Measurements from ENCODE around the gene PSRC1. TPM values are rescaled to one million over a fixed set of nuclear protein-coding genes. Genes with fewer than 3 reads are reported as not detected.

PSRC1 gene
- total and polyA plus RNA-seq, 2 experiments from 2014 or later, result 55.0 to 61.1 TPM

DNA sequence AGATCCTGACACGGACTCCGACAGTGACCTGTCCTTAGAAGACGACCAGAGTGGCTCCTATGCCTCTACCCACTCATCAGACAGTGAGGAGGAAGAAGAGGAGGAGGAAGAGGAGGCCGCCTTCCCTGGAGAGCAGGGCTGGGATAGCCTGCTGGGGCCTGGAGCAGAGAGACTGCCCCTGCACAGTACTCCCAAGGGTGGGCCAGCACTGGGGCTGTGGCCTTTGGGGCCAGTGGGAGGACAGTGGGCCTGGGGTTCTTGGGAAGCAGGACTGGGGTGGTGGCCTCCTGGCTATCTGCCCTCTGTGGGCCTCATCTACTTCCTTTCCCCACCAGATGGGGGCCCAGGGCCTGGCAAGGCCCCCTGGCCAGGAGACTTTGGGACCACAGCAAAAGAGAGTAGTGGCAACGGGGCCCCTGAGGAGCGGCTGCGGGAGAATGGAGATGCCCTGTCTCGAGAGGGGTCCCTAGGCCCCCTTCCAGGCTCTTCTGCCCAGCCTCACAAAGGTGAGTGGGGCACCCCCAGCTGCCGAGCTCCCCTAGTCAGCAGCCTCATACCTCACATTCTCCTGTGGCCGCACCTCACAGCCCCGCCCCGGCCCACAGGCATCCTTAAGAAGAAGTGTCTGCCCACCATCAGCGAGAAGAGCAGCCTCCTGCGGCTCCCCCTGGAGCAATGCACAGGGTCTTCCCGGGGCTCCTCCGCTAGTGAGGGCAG, 10.0 kb downstream of the PSRC1 start (continued):
- TF ChIP-seq, protein P1, sequence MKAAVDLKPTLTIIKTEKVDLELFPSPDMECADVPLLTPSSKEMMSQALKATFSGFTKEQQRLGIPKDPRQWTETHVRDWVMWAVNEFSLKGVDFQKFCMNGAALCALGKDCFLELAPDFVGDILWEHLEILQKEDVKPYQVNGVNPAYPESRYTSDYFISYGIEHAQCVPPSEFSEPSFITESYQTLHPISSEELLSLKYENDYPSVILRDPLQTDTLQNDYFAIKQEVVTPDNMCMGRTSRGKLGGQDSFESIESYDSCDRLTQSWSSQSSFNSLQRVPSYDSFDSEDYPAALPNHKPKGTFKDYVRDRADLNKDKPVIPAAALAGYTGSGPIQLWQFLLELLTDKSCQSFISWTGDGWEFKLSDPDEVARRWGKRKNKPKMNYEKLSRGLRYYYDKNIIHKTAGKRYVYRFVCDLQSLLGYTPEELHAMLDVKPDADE (IDR thresholded peaks at IDR 0.05), result no peak
- TF ChIP-seq POLR2AphosphoS5 (IDR thresholded peaks at IDR 0.05; ENCODE audit: low read depth) (no peak), ZNF114 (CRISPR knock-in tag; IDR thresholded peaks at IDR 0.05) (no peak), EZH2phosphoT487 (IDR thresholded peaks at IDR 0.05; ENCODE audit: unreplicated experiment) (no peak), STAT1 (IDR thresholded peaks at IDR 0.05; ENCODE audit: unreplicated experiment) (no peak), NANOG (IDR thresholded peaks at IDR 0.05; ENCODE audit: borderline replicate concordance) (no peak), EZH2 (IDR thresholded peaks at IDR 0.05; ENCODE audit: low read depth, unreplicated experiment) (no peak), ZNF331 (CRISPR knock-in tag; IDR thresholded peaks at IDR 0.05; ENCODE audit: low read depth) (no peak), CREB1 (CRISPR knock-in tag; IDR thresholded peaks at IDR 0.05; ENCODE audit: low read depth) (no peak)
- TF ChIP-seq, protein P2, sequence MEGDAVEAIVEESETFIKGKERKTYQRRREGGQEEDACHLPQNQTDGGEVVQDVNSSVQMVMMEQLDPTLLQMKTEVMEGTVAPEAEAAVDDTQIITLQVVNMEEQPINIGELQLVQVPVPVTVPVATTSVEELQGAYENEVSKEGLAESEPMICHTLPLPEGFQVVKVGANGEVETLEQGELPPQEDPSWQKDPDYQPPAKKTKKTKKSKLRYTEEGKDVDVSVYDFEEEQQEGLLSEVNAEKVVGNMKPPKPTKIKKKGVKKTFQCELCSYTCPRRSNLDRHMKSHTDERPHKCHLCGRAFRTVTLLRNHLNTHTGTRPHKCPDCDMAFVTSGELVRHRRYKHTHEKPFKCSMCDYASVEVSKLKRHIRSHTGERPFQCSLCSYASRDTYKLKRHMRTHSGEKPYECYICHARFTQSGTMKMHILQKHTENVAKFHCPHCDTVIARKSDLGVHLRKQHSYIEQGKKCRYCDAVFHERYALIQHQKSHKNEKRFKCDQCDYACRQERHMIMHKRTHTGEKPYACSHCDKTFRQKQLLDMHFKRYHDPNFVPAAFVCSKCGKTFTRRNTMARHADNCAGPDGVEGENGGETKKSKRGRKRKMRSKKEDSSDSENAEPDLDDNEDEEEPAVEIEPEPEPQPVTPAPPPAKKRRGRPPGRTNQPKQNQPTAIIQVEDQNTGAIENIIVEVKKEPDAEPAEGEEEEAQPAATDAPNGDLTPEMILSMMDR (conservative IDR thresholded peaks at IDR 0.05; ENCODE audit: low read depth in 2 of 2), result no peak
- TF ChIP-seq, protein P3, sequence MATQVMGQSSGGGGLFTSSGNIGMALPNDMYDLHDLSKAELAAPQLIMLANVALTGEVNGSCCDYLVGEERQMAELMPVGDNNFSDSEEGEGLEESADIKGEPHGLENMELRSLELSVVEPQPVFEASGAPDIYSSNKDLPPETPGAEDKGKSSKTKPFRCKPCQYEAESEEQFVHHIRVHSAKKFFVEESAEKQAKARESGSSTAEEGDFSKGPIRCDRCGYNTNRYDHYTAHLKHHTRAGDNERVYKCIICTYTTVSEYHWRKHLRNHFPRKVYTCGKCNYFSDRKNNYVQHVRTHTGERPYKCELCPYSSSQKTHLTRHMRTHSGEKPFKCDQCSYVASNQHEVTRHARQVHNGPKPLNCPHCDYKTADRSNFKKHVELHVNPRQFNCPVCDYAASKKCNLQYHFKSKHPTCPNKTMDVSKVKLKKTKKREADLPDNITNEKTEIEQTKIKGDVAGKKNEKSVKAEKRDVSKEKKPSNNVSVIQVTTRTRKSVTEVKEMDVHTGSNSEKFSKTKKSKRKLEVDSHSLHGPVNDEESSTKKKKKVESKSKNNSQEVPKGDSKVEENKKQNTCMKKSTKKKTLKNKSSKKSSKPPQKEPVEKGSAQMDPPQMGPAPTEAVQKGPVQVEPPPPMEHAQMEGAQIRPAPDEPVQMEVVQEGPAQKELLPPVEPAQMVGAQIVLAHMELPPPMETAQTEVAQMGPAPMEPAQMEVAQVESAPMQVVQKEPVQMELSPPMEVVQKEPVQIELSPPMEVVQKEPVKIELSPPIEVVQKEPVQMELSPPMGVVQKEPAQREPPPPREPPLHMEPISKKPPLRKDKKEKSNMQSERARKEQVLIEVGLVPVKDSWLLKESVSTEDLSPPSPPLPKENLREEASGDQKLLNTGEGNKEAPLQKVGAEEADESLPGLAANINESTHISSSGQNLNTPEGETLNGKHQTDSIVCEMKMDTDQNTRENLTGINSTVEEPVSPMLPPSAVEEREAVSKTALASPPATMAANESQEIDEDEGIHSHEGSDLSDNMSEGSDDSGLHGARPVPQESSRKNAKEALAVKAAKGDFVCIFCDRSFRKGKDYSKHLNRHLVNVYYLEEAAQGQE (IDR thresholded peaks at IDR 0.05; ENCODE audit: unreplicated experiment), result no peak

All from GM23338 (cell line).